H1 (cell line): Measurements from ENCODE around the gene DOK3. TPM values are rescaled to one million over a fixed set of nuclear protein-coding genes. Genes with fewer than 3 reads are reported as not detected.

ENCODE experiments used
- CBX5 ChIP-seq: fragments of 300-800, 300-1000 bp; sonication (generic); IDR thresholded peaks from 2 replicates; pipeline ENCODE4 v1.7.1; 2016; ENCODE audit warnings: antibody characterized with exemption, low read length, low read depth
- CHD7 ChIP-seq: fragments of 300-600 bp; sonication (generic); IDR thresholded peaks from 2 replicates; pipeline ENCODE4 v1.7.1; 2012; ENCODE audit warnings: low read length, moderate library complexity, mild to moderate bottlenecking, inconsistent platforms; ENCODE audit not compliant: insufficient replicate concordance
- JUN ChIP-seq: IDR thresholded peaks from 2 replicates; pipeline ENCODE4 v1.6.1; 2011; ENCODE audit warnings: low read depth, mild to moderate bottlenecking, improper control_type of control experiment, low read length
- KDM1A ChIP-seq: fragments of 200-600, 300-600 bp; sonication (generic); IDR thresholded peaks from 2 replicates; pipeline ENCODE4 v1.7.1; 2016; ENCODE audit warnings: mild to moderate bottlenecking, low read length, borderline replicate concordance
- KDM5A ChIP-seq: fragments of 200-600 bp; IDR thresholded peaks from 2 replicates; pipeline ENCODE4 v1.7.1; 2012; ENCODE audit warnings: mild to moderate bottlenecking, low read length, inconsistent platforms, mixed read lengths
- NANOG ChIP-seq: IDR thresholded peaks from 2 replicates; pipeline ENCODE4 v1.6.1; 2011; ENCODE audit warnings: low read length, low read depth, mild to moderate bottlenecking, inconsistent platforms; ENCODE audit not compliant: insufficient read depth, poor library complexity, severe bottlenecking
- POU5F1 ChIP-seq: IDR thresholded peaks from 2 replicates; pipeline ENCODE4 v1.6.1; 2011; ENCODE audit warnings: low read depth, mild to moderate bottlenecking, low read length, moderate library complexity
- SIN3A ChIP-seq, 2 experiments: IDR thresholded peaks in 1 of 2; conservative IDR thresholded peaks in 1 of 2; 2 replicates each; pipeline ENCODE4 v1.6.1; 2011 to 2012; ENCODE audit warnings: low read length in 2 of 2, improper control_type of control experiment in 1 of 2, low read depth in 1 of 2, mild to moderate bottlenecking in 1 of 2
- SUZ12 ChIP-seq: fragments of 200-600 bp; sonication (generic); IDR thresholded peaks from 2 replicates; pipeline ENCODE4 v1.6.1; 2012; ENCODE audit warnings: mild to moderate bottlenecking, inconsistent platforms, low read length, moderate library complexity, mixed read lengths
- TCF12 ChIP-seq: IDR thresholded peaks from 2 replicates; pipeline ENCODE4 v1.6.1; 2011; ENCODE audit warnings: low read depth, mild to moderate bottlenecking, low read length
- TEAD4 ChIP-seq: IDR thresholded peaks from 2 replicates; pipeline ENCODE4 v1.6.1; 2012; ENCODE audit warnings: low read depth, low read length, inconsistent platforms, mixed read lengths
- YY1 ChIP-seq: IDR thresholded peaks from 2 replicates; pipeline ENCODE4 v1.6.1; 2011; ENCODE audit warnings: low read depth, mild to moderate bottlenecking, low read length
- ZNF274 ChIP-seq: IDR thresholded peaks from 2 replicates; pipeline ENCODE4 v1.7.0; 2012; ENCODE audit warnings: low read length, borderline replicate concordance; ENCODE audit errors: extremely low read depth
- polyA plus RNA-seq, 7 experiments: library from polyadenylated mRNA; depleted of rRNA in 3 of 7; stranded (reverse) in 5 of 7; unstranded in 2 of 7; fragments of >200 nt in 5 of 7; fragments of 200-250 nt in 2 of 7; gene quantifications; 1 replicate in 5 of 7; 2 replicates in 1 of 7; 4 replicates in 1 of 7; pipeline versions ENCODE4 v1.2.1 to v1.2.3, GENCODE V29; 2011 to 2013; ENCODE audit warnings: missing spikeins in 2 of 7, mixed read lengths in 2 of 7
- total RNA-seq: library from RNA; stranded (reverse); fragmentation: NEBNext Ultra II Directional; extraction: Animal tissue kit (Norgen Biotek cat#: 25700); gene quantifications from 2 replicates; pipeline ENCODE4 v1.2.1, GENCODE V29; 2021

The DOK3 gene
- total and polyA plus RNA-seq, 2 of the 8 experiments (the other 6 are each of a cell fraction or from before 2014, with no cell fraction given), result 4.2 to 6.4 TPM

- TF ChIP-seq CHD7 (no peak), KDM5A (no peak), TEAD4 (no peak), CBX5 (no peak), KDM1A (no peak), NANOG (no peak), TCF12 (no peak), ZNF274 (no peak), SIN3A (conservative IDR thresholded peaks at IDR 0.05 in 1 of 2, IDR thresholded peaks at IDR 0.05 in 1 of 2; ENCODE audit: low read depth in 1 of 2, low read length in 2 of 2) (no peak), JUN (no peak), POU5F1 (no peak), SUZ12 (no peak), YY1 (no peak)
- TF ChIP-seq, all 59 proteins: peak for 0
Measured at GRCh38 chr5:177524539-177524900, 14.9 kb upstream of the DOK3 start (continued).
